GM12873 (cell line): ENCODE data around the gene MYO5B.

Experiments used
- CTCF ChIP-seq: IDR thresholded peaks from 2 replicates; pipeline ENCODE4 v1.5.1; 2012; ENCODE audit warnings: low read depth, mild to moderate bottlenecking, moderate library complexity, low read length, control low read depth; ENCODE audit not compliant: insufficient read depth; ENCODE audit errors: missing control alignments

MYO5B gene

GRCh38 chr18:50183556-50183955 is 11.4 kb downstream of the MYO5B start:
- no peak for TF ChIP-seq CTCF

GRCh38 chr18:50182511-50182910 is 12.4 kb downstream of the MYO5B start:
- no peak for TF ChIP-seq CTCF

GRCh38 chr18:50181590-50181989 is 13.4 kb downstream of the MYO5B start:
- no peak for TF ChIP-seq CTCF

GRCh38 chr18:50179465-50179864 is 15.5 kb downstream of the MYO5B start:
- TF ChIP-seq CTCF, result no peak

GRCh38 chr18:50177294-50177992 is 17.5 kb downstream of the MYO5B start:
- TF ChIP-seq CTCF, result no peak

GRCh38 chr18:50172367-50172766 is 22.6 kb downstream of the MYO5B start:
- TF ChIP-seq CTCF, result no peak

- no peak for TF ChIP-seq CTCF
These were observed 23.5 kb downstream of the MYO5B start for GRCh38 chr18:50171406-50171805.
